H9 (cell line): ENCODE data around the gene RBPJL. TPM values are rescaled to one million over a fixed set of nuclear protein-coding genes. Genes with fewer than 3 reads are reported as not detected.

Source experiments
- DNase-seq: peaks from one replicate; pipeline ENCODE4 v3.0.0-alpha.2; 2017
- H2AFZ ChIP-seq: one replicate; pipeline ENCODE4 v1.6.1; 2013; ENCODE audit warnings: mild to moderate bottlenecking, low read length, control low read depth, moderate library complexity
- H2AK5ac ChIP-seq: 2 replicates; pipeline ENCODE4 v1.6.1; 2013; ENCODE audit warnings: low read length, control low read depth, mixed read lengths; ENCODE audit not compliant: insufficient read length
- H2BK120ac ChIP-seq: one replicate; pipeline ENCODE4 v1.6.1; 2013; ENCODE audit warnings: low read depth, mild to moderate bottlenecking, low read length, control low read depth, inconsistent platforms; ENCODE audit not compliant: poor library complexity, severe bottlenecking
- H2BK12ac ChIP-seq: 2 replicates; pipeline ENCODE4 v1.6.1; 2013; ENCODE audit warnings: low read length, control low read depth, mixed read lengths, low read depth; ENCODE audit not compliant: insufficient read length
- H2BK15ac ChIP-seq: 2 replicates; pipeline ENCODE4 v1.6.1; 2013; ENCODE audit warnings: low read depth, low read length, control low read depth
- H2BK20ac ChIP-seq: one replicate; pipeline ENCODE4 v1.6.1; 2013; ENCODE audit warnings: low read depth, mild to moderate bottlenecking, low read length, control low read depth, inconsistent platforms; ENCODE audit not compliant: poor library complexity, severe bottlenecking
- H2BK5ac ChIP-seq: 2 replicates; pipeline ENCODE4 v1.6.1; 2013; ENCODE audit warnings: low read length, control low read depth, mixed read lengths; ENCODE audit not compliant: insufficient read length
- H3K14ac ChIP-seq: 2 replicates; pipeline ENCODE4 v1.6.1; 2013; ENCODE audit warnings: low read length, control low read depth; ENCODE audit not compliant: insufficient read depth
- H3K18ac ChIP-seq: 2 replicates; pipeline ENCODE4 v1.6.1; 2013; ENCODE audit warnings: low read depth, mild to moderate bottlenecking, mixed read lengths, low read length, control low read depth; ENCODE audit not compliant: insufficient read length
- H3K23ac ChIP-seq: 2 replicates; pipeline ENCODE4 v1.6.1; 2013; ENCODE audit warnings: low read length, control low read depth, mixed read lengths, low read depth; ENCODE audit not compliant: insufficient read length
- H3K23me2 ChIP-seq: 2 replicates; pipeline ENCODE4 v1.6.1; 2013; ENCODE audit warnings: low read depth, mild to moderate bottlenecking, mixed read lengths, low read length, control low read depth; ENCODE audit not compliant: insufficient read length, poor library complexity, severe bottlenecking
- H3K27ac ChIP-seq: 2 replicates; pipeline ENCODE4 v1.5.1; 2013; ENCODE audit warnings: low read length, control low read depth, mixed read lengths, low read depth; ENCODE audit not compliant: insufficient read length
- H3K27me3 ChIP-seq: 2 replicates; pipeline ENCODE4 v1.6.1; 2013; ENCODE audit warnings: low read length, control low read depth, inconsistent platforms; ENCODE audit not compliant: insufficient read depth
- H3K4ac ChIP-seq: 2 replicates; pipeline ENCODE4 v1.6.1; 2013; ENCODE audit warnings: low read depth, mild to moderate bottlenecking, control low read depth, inconsistent platforms, low read length, moderate library complexity
- H3K4me1 ChIP-seq: 2 replicates; pipeline ENCODE4 v1.6.1; 2013; ENCODE audit warnings: low read length, control low read depth, inconsistent platforms; ENCODE audit not compliant: insufficient read depth
- H3K4me2 ChIP-seq: 2 replicates; pipeline ENCODE4 v1.6.1; 2013; ENCODE audit warnings: low read length, control low read depth, mixed read lengths; ENCODE audit not compliant: insufficient read length, insufficient read depth
- H3K56ac ChIP-seq: 2 replicates; pipeline ENCODE4 v1.6.1; 2013; ENCODE audit warnings: low read depth, mild to moderate bottlenecking, mixed read lengths, low read length, control low read depth; ENCODE audit not compliant: insufficient read length
- H3K79me1 ChIP-seq: 2 replicates; pipeline ENCODE4 v1.6.1; 2013; ENCODE audit warnings: low read depth, mild to moderate bottlenecking, moderate library complexity, low read length, control low read depth, inconsistent platforms; ENCODE audit not compliant: insufficient read depth, poor library complexity, severe bottlenecking
- H3K79me2 ChIP-seq: 2 replicates; pipeline ENCODE4 v1.6.1; 2013; ENCODE audit warnings: low read length, control low read depth, inconsistent platforms; ENCODE audit not compliant: insufficient read depth
- H3K9ac ChIP-seq: 2 replicates; pipeline ENCODE4 v1.6.1; 2013; ENCODE audit warnings: low read length, control low read depth, mixed read lengths; ENCODE audit not compliant: insufficient read length; ENCODE audit errors: extremely low read depth
- H3K9me3 ChIP-seq: one replicate; pipeline ENCODE4 v1.6.1; 2013; ENCODE audit warnings: low read depth, low read length, inconsistent platforms; ENCODE audit not compliant: control insufficient read depth
- H3T11ph ChIP-seq: one replicate; pipeline ENCODE4 v1.6.1; 2013; ENCODE audit warnings: mild to moderate bottlenecking, low read length, control low read depth, inconsistent platforms
- H4K20me1 ChIP-seq: one replicate; pipeline ENCODE4 v1.6.1; 2013; ENCODE audit not compliant: control insufficient read depth, insufficient read length, insufficient read depth
- H4K5ac ChIP-seq: 2 replicates; pipeline ENCODE4 v1.6.1; 2013; ENCODE audit warnings: low read depth, mild to moderate bottlenecking, mixed read lengths, low read length, control low read depth; ENCODE audit not compliant: insufficient read length
- H4K8ac ChIP-seq: replicated peaks from 2 replicates; pipeline ENCODE4 v1.6.1; 2013; ENCODE audit warnings: low read length, control low read depth, mixed read lengths, low read depth; ENCODE audit not compliant: insufficient read length
- H4K91ac ChIP-seq: 2 replicates; pipeline ENCODE4 v1.6.1; 2013; ENCODE audit warnings: low read depth, mild to moderate bottlenecking, moderate library complexity, mixed read lengths, low read length, control low read depth; ENCODE audit not compliant: insufficient read length
- H3K27ac Mint-ChIP-seq, 3 experiments: 2 replicates in 2 of 3; 3 replicates in 1 of 3; pipeline ENCODE4 v1.8.0; 2020 to 2021; ENCODE audit warnings: mixed read lengths in 3 of 3, mild to moderate bottlenecking in 1 of 3, moderate library complexity in 1 of 3
- H3K27me3 Mint-ChIP-seq: 2 replicates; pipeline ENCODE4 v1.8.0; 2021; ENCODE audit warnings: low read depth, mild to moderate bottlenecking, moderate library complexity, mixed read lengths
- H3K36me3 Mint-ChIP-seq, 3 experiments: 2 replicates in 2 of 3; 3 replicates in 1 of 3; pipeline ENCODE4 v1.8.0; 2020 to 2021; ENCODE audit warnings: low read depth in 3 of 3, mixed read lengths in 3 of 3; ENCODE audit not compliant: insufficient read depth in 1 of 3
- H3K4me1 Mint-ChIP-seq, 2 experiments: 2 replicates each; pipeline ENCODE4 v1.8.0; 2020; ENCODE audit warnings: mixed read lengths in 2 of 2
- H3K4me3 Mint-ChIP-seq, 2 experiments: 2 replicates in 1 of 2; 3 replicates in 1 of 2; pipeline ENCODE4 v1.8.0; 2020 to 2021; ENCODE audit warnings: mild to moderate bottlenecking in 2 of 2, mixed read lengths in 2 of 2, moderate library complexity in 1 of 2
- H3K9me3 Mint-ChIP-seq, 2 experiments: 2 replicates in 1 of 2; 3 replicates in 1 of 2; pipeline ENCODE4 v1.8.0; 2020; ENCODE audit warnings: mild to moderate bottlenecking in 2 of 2, mixed read lengths in 2 of 2, moderate library complexity in 1 of 2
- WGBS: extraction: QIAGEN DNeasy Blood & Tissue Kit; methylation state at CpG from one replicate; pipeline ENCODE4 v1.1.7; 2013; ENCODE audit warnings: missing lambda C conversion rate, low lambda C conversion rate, mixed read lengths; ENCODE audit not compliant: insufficient read length; ENCODE audit errors: extremely low coverage; 5-methylcytosine and 5-hydroxymethylcytosine counted together
- total RNA-seq: library from RNA; stranded (reverse); gene quantifications from 2 replicates; pipeline ENCODE4 v1.2.1, GENCODE V29; 2021
- TF ChIP-seq, protein P1 (sequence below): fragments of 200-600 bp; sonication (generic); conservative IDR thresholded peaks from 3 replicates; pipeline ENCODE4 v1.8.0; 2021; ENCODE audit warnings: antibody characterized with exemption, mild to moderate bottlenecking

The RBPJL gene
- total RNA-seq, 1 experiment from 2014 or later = 0.28 TPM

DNA sequence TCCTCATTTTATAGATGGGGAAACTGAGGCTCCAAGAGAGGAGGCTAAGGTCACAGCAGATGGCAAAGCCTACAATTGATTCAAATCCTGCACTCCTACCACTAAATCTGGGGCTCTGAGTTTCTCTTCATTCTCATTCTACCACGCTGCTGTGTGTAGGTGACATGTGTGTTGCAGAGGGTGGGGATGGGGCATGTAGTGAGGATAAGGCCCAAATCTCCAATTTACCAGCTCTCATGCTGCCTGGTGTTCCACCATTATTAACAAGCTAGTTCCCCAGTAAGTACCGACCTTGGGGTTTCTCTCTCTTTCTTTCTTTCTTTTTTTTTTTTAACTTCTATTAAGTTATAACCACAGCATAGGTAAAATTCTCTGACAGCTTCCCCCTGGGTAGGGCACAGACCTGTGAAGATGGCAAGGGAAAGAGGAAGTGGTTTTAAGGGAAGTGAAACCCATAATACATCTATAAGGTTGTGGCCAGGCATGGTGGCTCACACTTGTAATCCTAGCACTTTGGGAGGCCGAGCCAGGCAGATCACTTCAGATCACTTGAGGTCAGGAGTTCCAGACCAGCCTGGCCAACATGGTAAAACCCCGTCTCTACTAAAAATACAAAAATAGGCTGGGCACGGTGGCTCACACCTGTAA lies 14.4 kb downstream of the RBPJL start:
- no peak overlapping the region for H3K4me3 Mint-ChIP-seq

More for the DNA sequence above, 14.4 kb downstream of the RBPJL start:
- Histone ChIP-seq H3K79me2 (no peaks in the 10 kb centered on the region), H3K14ac (no peak overlapping the region), H3K56ac (no peak overlapping the region), H3K23me2 (no peaks in the 10 kb centered on the region), H3K27me3 (no peaks in the 10 kb centered on the region), H2AFZ (no peak overlapping the region), H4K20me1 (no peaks in the 10 kb centered on the region), H4K5ac (no peak overlapping the region), H2AK5ac (no peak overlapping the region), H3K9ac (no peak overlapping the region), H2BK120ac (no peak overlapping the region), H3T11ph (no peak overlapping the region), H3K27ac (no peak overlapping the region), H3K79me1 (no peaks in the 10 kb centered on the region), H2BK12ac (no peak overlapping the region), H4K91ac (no peak overlapping the region), H3K23ac (no peak overlapping the region), H3K9me3 (no peaks in the 10 kb centered on the region), H2BK20ac (no peak overlapping the region), H4K8ac (no peak overlapping the region), H3K4me2 (no peak overlapping the region), H3K18ac (no peak overlapping the region), H3K4ac (no peak overlapping the region), H2BK15ac (no peak overlapping the region), H2BK5ac (no peak overlapping the region), H3K4me1 (no peaks in the 10 kb centered on the region)
- peaks cover 7 to 8% of the 10 kb centered on the region in 2 experiments; a peak in 2 of 4 replicates for H3K4me1 Mint-ChIP-seq
- no peak overlapping the region for H3K27ac Mint-ChIP-seq
- peaks cover 8% of the 10 kb centered on the region for H3K27me3 Mint-ChIP-seq
- no CpG with 5 or more reads among the region's 5 CpGs for WGBS
- H3K9me3 Mint-ChIP-seq = no peaks in the 10 kb centered on the region
- H3K36me3 Mint-ChIP-seq = peaks cover 0 to under 1% (median 0%) of the 10 kb centered on the region in 3 experiments; a peak in 1 of 7 replicates
- DNase-seq = no peak
- TF ChIP-seq, protein P1, sequence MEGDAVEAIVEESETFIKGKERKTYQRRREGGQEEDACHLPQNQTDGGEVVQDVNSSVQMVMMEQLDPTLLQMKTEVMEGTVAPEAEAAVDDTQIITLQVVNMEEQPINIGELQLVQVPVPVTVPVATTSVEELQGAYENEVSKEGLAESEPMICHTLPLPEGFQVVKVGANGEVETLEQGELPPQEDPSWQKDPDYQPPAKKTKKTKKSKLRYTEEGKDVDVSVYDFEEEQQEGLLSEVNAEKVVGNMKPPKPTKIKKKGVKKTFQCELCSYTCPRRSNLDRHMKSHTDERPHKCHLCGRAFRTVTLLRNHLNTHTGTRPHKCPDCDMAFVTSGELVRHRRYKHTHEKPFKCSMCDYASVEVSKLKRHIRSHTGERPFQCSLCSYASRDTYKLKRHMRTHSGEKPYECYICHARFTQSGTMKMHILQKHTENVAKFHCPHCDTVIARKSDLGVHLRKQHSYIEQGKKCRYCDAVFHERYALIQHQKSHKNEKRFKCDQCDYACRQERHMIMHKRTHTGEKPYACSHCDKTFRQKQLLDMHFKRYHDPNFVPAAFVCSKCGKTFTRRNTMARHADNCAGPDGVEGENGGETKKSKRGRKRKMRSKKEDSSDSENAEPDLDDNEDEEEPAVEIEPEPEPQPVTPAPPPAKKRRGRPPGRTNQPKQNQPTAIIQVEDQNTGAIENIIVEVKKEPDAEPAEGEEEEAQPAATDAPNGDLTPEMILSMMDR = no peak
